MM.1S (cell line): Measurements from ENCODE around the gene BEAN1.
A peak's percentile ranks its signal among the peaks of the same experiment; 100 is the strongest.

Source experiments
- DNase-seq: peaks from one replicate; pipeline ENCODE4 v3.0.0-alpha.2; 2015
- H2AFZ ChIP-seq: fragments of 300-600 bp; sonication (generic); 2 replicates; pipeline ENCODE4 v1.6.0; 2016; ENCODE audit warnings: antibody characterized with exemption, low read length
- H3F3A ChIP-seq: fragments of 300-600 bp; sonication (generic); 2 replicates; pipeline ENCODE4 v1.6.1; 2016; ENCODE audit warnings: mild to moderate bottlenecking, antibody characterized with exemption, low read length, moderate library complexity, mixed read lengths; ENCODE audit not compliant: insufficient read depth
- H3K27ac ChIP-seq: fragments of 300-600 bp; sonication (generic); 2 replicates; pipeline ENCODE4 v1.5.1; 2016; ENCODE audit warnings: mild to moderate bottlenecking, low read length
- H3K27me3 ChIP-seq: fragments of 300-600 bp; sonication (generic); replicated peaks from 2 replicates; pipeline ENCODE4 v1.6.0; 2016; ENCODE audit warnings: low read length; ENCODE audit not compliant: insufficient read depth
- H3K36me3 ChIP-seq: fragments of 300-600 bp; sonication (generic); replicated peaks from 2 replicates; pipeline ENCODE4 v1.6.1; 2016; ENCODE audit warnings: mild to moderate bottlenecking, low read length, mixed read lengths; ENCODE audit not compliant: insufficient read depth
- H3K4me1 ChIP-seq: fragments of 300-600 bp; sonication (generic); 2 replicates; pipeline ENCODE4 v1.6.1; 2016; ENCODE audit warnings: low read length, mixed read lengths
- H3K4me2 ChIP-seq: fragments of 300-600 bp; sonication (generic); 2 replicates; pipeline ENCODE4 v1.6.0; 2016; ENCODE audit warnings: low read depth, low read length
- H3K4me3 ChIP-seq: fragments of 300-600 bp; sonication (generic); 2 replicates; pipeline ENCODE4 v1.5.1; 2016; ENCODE audit warnings: low read length, mixed read lengths
- H3K79me2 ChIP-seq: fragments of 300-600 bp; sonication (generic); 2 replicates; pipeline ENCODE4 v1.6.1; 2016; ENCODE audit warnings: mixed run types, low read length, mixed read lengths
- H3K9ac ChIP-seq: fragments of 300-600 bp; sonication (generic); 2 replicates; pipeline ENCODE4 v1.6.1; 2016; ENCODE audit warnings: low read length, mixed read lengths
- H3K9me2 ChIP-seq: fragments of 300-600 bp; sonication (generic); replicated peaks from 2 replicates; pipeline ENCODE4 v1.6.1; 2016; ENCODE audit warnings: mild to moderate bottlenecking, low read length, mixed read lengths; ENCODE audit not compliant: insufficient read depth
- H3K9me3 ChIP-seq: fragments of 300-600 bp; sonication (generic); replicated peaks from 2 replicates; pipeline ENCODE4 v1.6.1; 2016; ENCODE audit warnings: mild to moderate bottlenecking, low read length, mixed read lengths; ENCODE audit not compliant: insufficient read depth
- H4K20me1 ChIP-seq: fragments of 300-600 bp; sonication (generic); 2 replicates; pipeline ENCODE4 v1.6.1; 2016; ENCODE audit warnings: mild to moderate bottlenecking, low read length, moderate library complexity, mixed read lengths; ENCODE audit not compliant: insufficient read depth
- CTCF ChIP-seq: fragments of 300-600 bp; sonication (generic); IDR thresholded peaks from 2 replicates; pipeline ENCODE4 v1.5.1; 2016; ENCODE audit warnings: antibody characterized with exemption, low read length, mixed read lengths
- EZH2 ChIP-seq: fragments of 300-600 bp; sonication (generic); optimal IDR thresholded peaks from 2 replicates; pipeline ENCODE3; 2017; ENCODE audit warnings: low read depth, mild to moderate bottlenecking, antibody characterized with exemption, low read length, mixed read lengths
- EZH2phosphoT487 ChIP-seq: fragments of 300-600 bp; sonication (generic); IDR thresholded peaks from 2 replicates; pipeline ENCODE4 v1.6.1; 2018; ENCODE audit warnings: antibody characterized with exemption, low read length

BEAN1 gene

GRCh38 chr16:66481081-66481942 is 54.2 kb downstream of the BEAN1 start:
- H3K27me3 ChIP-seq = no peaks in the 10 kb centered on the region
- H3F3A ChIP-seq = peaks cover 18% of the 10 kb centered on the region
- no peaks in the 10 kb centered on the region for H4K20me1 ChIP-seq
- H3K9ac ChIP-seq = no peak overlapping the region
- DNase-seq = no peak
- H3K36me3 ChIP-seq = no peaks in the 10 kb centered on the region
- H3K9me3 ChIP-seq = no peaks in the 10 kb centered on the region
- peaks cover 41% of the 10 kb centered on the region for H3K4me1 ChIP-seq
- no peak overlapping the region for H3K4me3 ChIP-seq
- no peaks in the 10 kb centered on the region for H3K9me2 ChIP-seq
- no peak overlapping the region for H2AFZ ChIP-seq
- no peak overlapping the region for H3K27ac ChIP-seq
- H3K79me2 ChIP-seq = no peaks in the 10 kb centered on the region
- H3K4me2 ChIP-seq = no peak overlapping the region
- no peak for TF ChIP-seq EZH2
- TF ChIP-seq CTCF = no peak
- no peak for TF ChIP-seq EZH2phosphoT487

- no peaks in the 10 kb centered on the region for H3K27me3 ChIP-seq
- H3F3A ChIP-seq = peaks cover 12% of the 10 kb centered on the region
- H3K9ac ChIP-seq = no peak overlapping the region
- H2AFZ ChIP-seq = no peak overlapping the region
- no peaks in the 10 kb centered on the region for H4K20me1 ChIP-seq
- no peaks in the 10 kb centered on the region for H3K36me3 ChIP-seq
- no peaks in the 10 kb centered on the region for H3K79me2 ChIP-seq
- TF ChIP-seq EZH2 (no peak), EZH2phosphoT487 (no peak), CTCF (no peak)
- no peak for DNase-seq
- H3K9me2 ChIP-seq = no peaks in the 10 kb centered on the region
- no peak overlapping the region for H3K4me3 ChIP-seq
- no peak overlapping the region for H3K4me2 ChIP-seq
- no peaks in the 10 kb centered on the region for H3K9me3 ChIP-seq
- H3K27ac ChIP-seq = no peak overlapping the region
- H3K4me1 ChIP-seq = peaks cover 34% of the 10 kb centered on the region
These were observed 54.9 kb downstream of the BEAN1 start for GRCh38 chr16:66481943-66482390.

GRCh38 chr16:66483689-66484452 is 56.8 kb downstream of the BEAN1 start:
- H3K36me3 ChIP-seq = no peaks in the 10 kb centered on the region
- H3K4me2 ChIP-seq = peak overlapping the region; percentile 71
- no peaks in the 10 kb centered on the region for H3K79me2 ChIP-seq
- H3K4me1 ChIP-seq = peaks cover 28% of the 10 kb centered on the region
- H3K4me3 ChIP-seq = peak overlapping the region; percentile 30; the same call in 1 of the 2 replicates
- H3K9me2 ChIP-seq = no peaks in the 10 kb centered on the region
- peaks cover 12% of the 10 kb centered on the region for H3F3A ChIP-seq
- H3K27me3 ChIP-seq = no peaks in the 10 kb centered on the region
- peak overlapping the region; percentile 34; the same call in 1 of the 2 replicates for H3K9ac ChIP-seq
- peak overlapping the region; percentile 57 for H2AFZ ChIP-seq
- no peaks in the 10 kb centered on the region for H4K20me1 ChIP-seq
- DNase-seq = peak; percentile 74
- H3K9me3 ChIP-seq = no peaks in the 10 kb centered on the region
- H3K27ac ChIP-seq = peak overlapping the region; percentile 41; the same call in 1 of the 2 replicates
- TF ChIP-seq EZH2phosphoT487 = no peak
- TF ChIP-seq CTCF = peak; percentile 98
